Left kidney (tissue), 8 donors: ENCODE results near the gene PPP2R2C. TPM values are rescaled to one million over a fixed set of nuclear protein-coding genes. Genes with fewer than 3 reads are reported as not detected.

Source experiments
- DNase-seq: peaks from one replicate; pipeline ENCODE4 v3.0.0-alpha.2; 2013
- long read RNA-seq, 8 donors: transcript quantifications; one replicate each; lab custom pipeline, GENCODE V29; 2026
- polyA plus RNA-seq: library from polyadenylated mRNA; unstranded; fragments of 120-200 nt; gene quantifications from one replicate; pipeline ENCODE4 v1.2.1, GENCODE V29; 2013; ENCODE audit not compliant: insufficient read length

PPP2R2C gene
- polyA plus RNA-seq: 0.40 TPM
- long read RNA-seq, donor 1: 0 reads
- long read RNA-seq, donor 2: 0 reads
- long read RNA-seq, donor 3: 0 reads
- long read RNA-seq, donor 4: 0 reads
- long read RNA-seq, donor 5: 0 reads
- long read RNA-seq, donor 6: 0 reads
- long read RNA-seq, donor 7: 0 reads
- long read RNA-seq, donor 8: 0 reads

DNA sequence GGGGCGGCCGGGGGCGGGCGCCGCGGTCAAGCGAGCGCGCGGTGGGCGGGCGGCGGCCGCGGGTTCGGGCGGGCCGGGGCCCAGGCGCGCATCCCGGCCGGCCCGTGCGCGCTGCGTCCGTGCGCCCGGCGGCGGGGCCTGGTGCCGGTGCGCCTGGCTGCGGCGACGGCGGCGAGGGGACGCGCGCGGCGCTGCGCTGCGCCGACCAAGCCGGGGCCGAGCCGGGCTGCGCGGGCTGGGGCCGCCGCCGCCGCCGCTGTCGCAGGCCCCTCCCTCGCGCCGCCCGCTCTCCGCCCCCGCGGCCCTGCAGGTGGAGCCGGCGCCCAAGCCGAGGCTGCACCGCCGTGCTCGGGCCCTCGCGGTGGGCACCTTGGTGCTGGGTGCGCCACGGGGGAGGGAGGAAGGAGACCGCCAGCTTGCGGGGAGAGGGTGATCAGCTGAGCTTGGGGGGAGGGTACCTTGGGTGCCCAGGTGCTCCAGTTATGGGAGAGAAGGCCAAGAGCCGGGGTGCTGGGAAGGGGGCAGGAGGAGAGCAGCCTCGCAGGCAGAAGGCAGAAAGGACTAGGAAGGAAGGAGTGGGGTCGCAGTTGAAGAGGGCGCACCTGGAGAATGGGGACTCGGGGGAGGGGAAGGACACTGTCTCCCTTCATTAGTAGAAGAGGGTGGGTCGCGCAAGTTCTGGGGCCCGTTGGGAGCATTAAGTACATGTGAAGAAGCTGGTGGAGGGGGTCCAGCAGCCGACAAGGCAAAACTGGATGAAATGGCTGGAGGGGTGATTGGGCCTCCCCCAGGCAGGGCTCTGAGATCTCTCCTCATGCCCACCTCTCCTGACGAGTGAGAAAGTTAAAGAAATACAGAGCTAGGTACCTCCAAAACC, at the start of gene PPP2R2C:
Gene PPP2R2C, minus strand, starts transcription at position 228 of the 877 bp plus-strand sequence. CDS start 385 bp downstream, outside the sequence.
- no peak for DNase-seq

DNA sequence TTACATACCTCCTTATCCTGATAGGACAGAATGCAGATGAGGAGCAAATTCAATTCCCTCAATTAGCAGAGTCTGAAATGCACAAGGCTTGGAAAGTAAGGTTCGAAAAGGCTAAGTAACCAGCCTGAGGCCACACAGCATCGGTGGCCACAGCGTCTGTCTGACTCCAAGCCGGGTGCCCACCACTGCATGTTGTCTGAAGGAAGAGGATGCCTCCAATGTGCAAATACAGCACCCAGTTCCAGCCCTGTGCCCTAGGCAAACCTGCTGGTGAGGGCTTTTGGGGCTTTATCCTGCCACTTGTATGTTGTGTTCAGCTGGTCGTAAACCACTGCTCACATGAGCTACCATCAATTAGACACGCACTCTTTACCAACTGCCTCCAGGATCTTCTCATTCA, 48.6 kb upstream of the PPP2R2C start:
- DNase-seq: no peak

DNA sequence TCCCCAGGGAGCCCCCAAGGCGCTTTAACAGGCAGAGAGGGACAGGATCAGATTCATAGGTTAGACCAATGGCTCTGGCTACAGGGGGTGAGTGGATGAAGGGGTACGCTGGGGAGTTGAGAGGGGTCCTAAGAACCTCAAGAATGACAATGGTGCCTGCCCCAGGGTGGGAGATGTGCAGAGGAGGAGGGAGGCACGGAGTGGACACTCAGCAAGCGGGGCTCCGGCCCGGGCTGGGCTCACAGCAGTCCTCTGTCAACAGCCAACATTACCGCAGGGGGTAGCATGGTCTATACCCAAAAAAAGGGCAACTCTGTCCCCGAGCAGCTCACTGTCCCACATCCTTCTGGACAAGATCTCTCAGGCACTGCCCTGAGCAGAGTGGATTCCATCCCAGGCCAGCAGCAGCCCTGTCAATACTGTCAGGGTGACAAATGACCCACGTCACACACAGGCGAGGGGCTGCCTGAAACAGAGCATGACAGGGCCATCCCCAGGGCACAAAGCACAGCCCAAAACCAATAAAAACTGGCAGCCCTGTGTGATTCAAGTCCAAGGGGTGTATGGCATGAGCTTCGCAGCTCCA, 47.7 kb upstream of the PPP2R2C start:
- no peak for DNase-seq

DNA sequence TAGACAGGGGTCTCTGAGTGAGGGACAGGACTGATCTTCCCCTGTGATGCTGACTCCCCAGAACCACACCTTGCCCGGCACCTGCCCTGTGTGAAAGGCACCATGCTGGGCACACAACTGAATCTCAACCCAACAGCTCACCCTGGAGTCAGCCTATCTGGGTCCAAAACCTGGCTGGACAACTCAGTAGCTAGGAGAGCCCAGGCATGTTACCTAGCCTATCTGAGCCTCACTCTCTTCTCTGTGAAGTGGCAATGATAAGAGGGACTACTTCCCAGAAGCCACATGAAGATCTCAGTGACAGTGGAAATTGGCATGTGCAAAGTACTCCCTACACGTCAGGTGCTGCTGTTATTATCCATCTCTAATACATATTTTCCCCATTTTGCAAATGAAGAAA, 44.8 kb upstream of the PPP2R2C start:
- no peak for DNase-seq

DNA sequence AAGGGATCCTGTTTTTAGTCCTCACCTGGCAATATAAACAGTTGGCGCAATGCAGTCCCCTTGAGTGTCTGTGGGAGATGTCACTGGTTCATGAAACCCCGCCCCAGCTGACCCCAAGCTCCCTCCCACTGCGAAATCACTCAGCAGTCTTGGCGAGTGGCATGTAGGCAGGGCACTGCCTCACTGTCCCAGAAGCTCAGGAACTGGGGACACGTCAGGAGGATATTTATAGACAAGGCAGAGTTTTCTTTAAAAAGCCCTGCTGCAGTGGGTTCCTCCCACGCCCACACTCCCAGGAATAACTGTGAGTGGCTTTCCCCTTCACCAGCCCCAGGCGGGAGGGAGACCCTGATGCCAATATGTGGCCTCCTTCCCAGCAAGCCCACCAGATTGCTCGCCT, 44.3 kb upstream of the PPP2R2C start:
- no peak for DNase-seq

DNA sequence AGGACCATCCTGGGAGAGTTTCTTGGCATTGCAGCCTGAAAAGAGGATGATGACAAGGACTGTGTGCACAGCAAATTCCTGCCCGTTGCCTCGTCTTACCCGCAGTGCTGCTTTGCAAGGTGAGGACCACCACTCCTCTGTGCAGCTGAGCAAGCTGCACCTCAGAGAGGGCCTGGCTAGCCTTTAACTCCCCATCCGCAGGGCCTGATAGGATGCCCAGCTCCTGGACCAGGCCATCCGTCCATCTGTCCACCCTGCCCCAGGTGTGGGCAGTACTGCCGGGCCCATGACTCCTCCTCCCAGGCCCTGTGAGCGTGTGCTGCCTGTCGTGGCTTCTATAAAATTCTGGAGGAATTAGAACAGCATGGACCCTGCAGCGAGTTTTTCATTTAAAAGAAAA, 43.9 kb upstream of the PPP2R2C start:
- DNase-seq: no peak

DNA sequence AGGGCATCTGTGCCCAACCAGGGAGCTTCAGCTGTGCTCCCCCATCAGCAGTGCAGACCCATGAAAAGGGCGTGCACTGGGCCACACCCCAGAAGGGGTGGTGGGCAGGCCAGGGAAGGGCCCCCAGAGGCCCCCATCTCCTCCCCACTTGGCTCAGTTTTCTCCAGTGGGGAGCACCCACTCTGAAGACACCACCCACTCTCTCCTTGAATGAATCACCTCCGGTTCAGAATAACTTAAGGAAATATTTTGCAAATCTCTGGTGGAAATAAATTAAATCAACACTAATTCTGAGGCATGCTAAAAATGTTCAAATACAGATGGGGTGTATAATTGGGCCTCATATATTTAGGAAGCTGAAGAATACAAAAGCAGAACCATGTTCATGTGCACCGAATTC, 41.3 kb upstream of the PPP2R2C start:
- no peak for DNase-seq

DNA sequence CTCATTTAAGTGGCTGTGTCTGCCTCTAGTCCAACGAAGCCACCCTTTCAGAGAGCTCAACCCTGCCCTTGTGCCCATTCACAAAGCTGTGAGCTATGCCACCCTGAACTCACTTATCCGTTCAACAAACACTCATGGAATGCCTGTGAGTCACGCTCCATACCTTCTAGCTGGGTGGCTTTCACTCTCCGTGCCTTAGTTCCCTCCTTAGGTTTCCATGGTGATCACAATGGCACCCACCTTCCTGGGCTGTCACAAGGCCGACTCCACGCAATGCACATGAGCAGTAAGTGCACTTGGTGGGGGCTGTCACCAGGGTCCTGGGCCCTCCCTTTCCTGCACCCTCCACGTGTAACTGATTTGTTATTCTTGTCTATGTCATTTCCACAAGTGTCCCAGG, 37.2 kb upstream of the PPP2R2C start:
- no peak for DNase-seq

DNA sequence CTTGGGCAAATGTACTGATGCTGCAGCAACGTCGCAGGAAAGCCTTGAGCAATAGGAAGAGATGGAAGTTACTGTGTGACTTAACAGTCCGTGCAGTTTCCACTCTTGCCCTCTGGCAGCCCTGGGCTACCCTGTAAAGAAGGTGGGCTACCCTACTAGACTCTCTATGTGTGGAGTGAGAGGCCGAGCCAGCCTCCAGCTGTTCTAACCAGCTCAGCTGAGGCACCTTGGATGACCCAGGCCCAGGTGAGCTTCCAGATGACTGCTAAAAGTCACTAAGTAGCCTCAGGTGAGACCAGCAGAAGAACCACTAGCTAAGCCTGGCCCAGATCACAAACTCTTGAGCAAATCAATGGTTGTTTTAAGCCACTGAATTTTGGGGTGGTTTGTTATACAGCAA, 34.9 kb upstream of the PPP2R2C start:
- no peak for DNase-seq

DNA sequence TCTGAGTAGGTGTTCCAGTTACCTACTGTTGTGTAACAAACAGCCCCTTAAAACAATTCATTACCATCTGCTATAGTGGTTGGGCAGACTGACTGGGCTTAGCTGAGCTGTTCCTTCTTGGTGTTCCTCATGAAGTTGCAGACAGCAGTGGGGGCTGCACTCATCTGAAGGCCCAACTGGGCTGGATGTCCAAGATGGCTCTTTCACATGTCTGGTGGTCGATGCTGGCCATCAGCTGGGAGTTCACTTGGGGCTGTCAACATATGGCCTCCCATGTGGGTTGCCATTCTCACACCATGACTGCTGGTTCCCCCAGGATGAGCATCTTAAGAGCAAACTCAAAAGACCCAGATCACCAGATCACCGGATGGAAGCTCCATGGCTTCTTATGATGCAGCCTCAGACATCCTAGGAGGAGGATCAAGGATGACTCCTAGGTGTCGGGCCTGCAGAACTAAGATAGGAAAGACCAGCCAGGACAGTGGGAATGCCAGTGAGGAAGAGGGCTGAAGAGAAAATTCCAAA, 34.3 kb upstream of the PPP2R2C start:
- no peak for DNase-seq

DNA sequence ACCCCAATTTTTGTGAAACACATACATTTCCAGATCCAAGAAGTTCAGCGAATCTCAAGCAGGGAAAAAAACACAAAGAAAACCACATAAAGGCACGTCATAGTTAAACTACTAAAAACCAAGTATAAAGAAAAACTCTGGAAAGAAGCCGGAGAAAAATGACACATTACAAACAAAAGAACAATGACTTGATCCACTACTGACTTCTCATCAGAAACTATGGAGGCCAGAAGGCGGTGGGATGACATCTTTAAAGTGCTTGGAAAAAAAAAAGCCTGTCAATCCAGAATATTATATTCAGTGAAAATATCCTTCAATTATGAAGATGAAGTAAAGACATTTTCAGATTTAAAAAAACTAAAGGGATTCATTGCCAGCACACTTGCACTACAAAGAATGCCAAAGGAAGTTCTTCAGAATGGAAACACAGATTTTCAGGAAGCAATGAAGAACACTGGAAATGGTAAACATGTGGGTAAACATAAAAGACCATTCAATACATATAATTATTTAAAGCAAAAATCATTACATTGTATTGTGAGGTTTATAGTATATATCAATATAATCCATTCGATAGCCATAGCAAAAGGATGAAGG, 32.6 kb upstream of the PPP2R2C start:
- DNase-seq: no peak

DNA sequence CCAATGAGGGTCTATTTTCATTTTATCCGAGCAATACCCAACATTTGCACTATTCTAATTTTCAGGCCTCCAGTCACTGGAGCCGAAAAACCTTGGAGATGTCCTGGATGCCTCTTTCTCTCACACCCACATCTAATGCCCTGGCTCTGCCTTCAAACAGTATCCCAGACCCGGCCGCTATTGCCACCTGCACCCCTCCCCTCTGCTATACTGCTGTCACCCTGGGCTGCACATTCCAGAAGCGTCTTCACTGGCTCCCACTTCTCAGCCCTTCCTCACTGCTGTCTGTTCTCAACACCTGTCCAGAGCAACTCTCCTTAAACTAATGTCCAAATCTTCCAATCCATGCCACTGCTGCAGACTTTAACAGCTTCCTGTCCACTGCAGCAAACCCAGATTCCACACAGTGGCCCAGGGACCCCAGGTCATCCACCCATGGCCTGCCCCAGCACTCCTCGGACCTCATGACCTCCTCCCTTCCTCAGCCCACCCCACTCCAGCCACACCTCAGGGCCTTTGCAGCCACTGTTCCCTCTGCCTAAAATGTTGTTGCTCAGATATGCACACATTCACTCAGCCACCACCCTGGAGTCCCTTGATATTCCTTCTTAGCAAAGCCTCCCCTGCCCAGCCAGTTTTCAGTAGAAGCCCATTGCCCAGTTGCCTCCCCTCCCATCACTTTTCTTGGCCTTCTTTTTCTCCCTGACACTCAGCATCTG, 30.5 kb upstream of the PPP2R2C start:
- no peak for DNase-seq

DNA sequence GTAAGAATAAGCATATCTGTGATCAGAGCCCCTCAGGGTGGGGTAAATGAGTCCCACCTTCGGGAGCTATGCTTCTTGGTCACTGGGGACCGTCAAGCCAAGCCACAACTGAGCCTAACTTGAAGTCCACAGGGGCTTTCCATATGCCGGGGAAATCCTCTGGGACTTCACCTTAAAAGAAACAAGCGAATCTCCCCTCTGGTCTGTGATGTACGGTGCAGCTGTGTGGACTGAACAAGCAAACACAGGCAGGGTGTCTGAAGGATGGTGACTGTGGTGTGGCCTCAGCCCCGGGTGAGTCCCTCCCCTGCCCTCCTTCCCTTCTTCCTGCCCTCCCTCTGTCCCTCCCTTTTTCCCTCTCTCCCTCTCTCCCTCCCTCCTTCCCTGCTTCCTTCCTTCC, 29.7 kb upstream of the PPP2R2C start:
- no peak for DNase-seq

DNA sequence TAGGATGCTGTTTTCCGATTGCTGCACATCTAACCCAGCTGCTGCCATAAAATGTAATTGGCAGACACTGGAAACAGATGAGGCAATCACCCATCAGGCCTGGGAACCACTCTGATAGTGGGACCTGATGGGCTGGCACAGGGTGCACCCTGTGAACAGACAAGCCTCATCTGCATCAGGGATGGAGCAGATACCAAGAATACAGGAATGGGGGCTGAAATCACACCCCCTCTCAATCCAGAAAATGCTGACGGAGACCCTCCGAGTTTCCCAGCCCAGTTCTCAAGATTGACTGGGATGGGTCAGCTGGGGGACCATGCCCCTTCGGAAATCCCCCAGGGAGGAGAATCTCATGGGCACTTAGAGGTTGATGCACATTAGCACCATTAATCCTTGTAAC, 28.8 kb upstream of the PPP2R2C start:
- no peak for DNase-seq

DNA sequence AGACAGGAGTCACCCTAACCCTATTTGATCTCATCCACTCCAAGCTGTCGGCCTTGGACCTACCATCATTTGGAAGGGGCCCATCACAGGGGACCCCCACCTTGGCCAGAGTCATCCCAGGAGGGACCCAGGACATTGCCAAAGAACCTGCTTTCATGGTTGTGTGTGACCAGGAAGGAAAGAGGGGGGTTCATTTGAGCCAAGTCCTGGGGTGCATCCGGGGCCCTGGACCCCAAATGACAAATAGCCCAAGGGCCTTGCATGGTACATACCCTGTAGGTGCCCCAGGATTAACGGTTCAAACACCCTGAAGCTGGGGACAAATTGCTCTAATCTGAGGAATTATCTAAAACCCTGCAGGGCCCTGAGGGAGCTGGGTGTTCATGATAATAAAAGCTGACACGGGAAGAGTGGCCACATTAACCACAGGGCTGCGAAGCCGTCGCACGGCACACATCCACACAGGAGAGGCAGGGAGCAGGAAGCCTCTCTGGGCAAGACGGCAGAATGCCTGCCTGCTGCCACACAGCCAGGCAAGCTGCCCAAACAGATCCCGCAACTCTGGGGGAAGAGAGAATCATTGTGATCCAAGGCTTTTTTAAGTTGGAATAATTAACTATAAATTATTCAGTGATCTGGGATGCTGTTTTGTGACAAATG, 28.2 kb upstream of the PPP2R2C start:
- DNase-seq: no peak

DNA sequence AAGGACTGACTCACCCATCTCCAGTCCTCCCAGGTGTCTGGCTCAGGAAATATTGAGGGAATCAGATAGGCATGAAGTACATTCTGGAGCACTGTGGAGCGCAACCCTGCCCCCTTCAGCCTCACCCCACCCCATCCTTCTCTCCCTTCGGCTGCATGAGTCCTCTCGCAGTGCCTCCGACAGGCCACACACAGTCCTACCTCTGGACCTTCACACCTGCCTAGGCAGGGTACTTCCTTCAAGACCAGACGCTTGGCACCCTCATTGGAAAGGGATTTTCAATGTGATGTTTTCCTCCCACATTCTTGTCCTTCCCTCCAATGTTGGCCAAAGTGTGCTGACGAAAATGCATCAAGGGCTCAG, 26.8 kb upstream of the PPP2R2C start:
- no peak for DNase-seq

DNA sequence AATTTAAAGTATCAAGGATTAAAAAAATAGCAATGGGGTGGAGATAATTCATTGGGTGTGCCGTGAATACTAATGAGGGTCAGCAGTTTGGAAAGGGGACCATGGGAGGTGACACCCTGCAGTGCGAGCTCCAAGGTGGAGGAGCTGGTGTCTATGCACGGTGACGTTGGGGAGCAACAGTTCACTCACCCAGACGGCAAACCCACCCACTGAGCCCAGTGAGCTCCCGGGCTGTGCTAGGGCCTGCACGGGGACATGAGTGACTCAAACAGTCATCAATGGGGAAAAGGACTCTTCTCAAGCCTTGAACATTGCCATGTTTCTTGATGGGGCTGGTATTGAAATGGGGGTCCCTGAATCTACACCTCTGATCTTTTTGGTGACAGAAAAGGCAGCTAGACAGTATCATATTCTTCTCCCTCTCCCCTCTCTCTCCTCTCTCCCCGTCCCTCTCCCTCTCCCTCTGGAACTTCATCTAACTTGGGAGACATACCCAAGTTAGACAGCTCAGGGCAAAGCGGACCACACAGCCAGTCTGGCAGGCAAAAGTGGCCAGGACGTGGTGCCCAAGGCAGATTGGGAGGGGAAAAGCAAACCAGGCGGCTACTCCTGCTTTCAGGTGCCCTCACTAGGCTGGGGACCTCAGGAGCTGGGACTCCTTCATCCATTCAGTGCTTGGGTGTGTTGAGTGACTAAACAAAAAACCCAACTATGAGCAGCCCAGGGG, 26.3 kb upstream of the PPP2R2C start:
- no peak for DNase-seq

DNA sequence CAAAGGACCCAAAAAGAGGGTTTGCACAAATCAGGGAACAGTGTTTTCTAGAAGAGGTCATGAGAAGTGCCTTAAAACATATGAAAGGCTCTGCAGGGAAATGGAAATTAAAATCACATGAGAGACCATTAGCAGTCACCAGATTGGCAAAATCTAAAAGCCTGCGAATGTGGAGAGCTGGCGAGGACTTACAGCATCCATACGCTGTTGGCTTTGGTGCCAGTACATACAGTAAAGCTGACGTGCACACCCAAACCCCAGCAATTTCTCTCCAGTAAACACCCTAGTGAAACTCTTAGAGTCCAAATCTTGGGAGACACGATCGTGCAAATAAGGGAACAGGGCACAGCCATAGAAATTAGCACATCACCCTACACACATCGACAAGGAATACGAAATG, 25.4 kb upstream of the PPP2R2C start:
- no peak for DNase-seq

DNA sequence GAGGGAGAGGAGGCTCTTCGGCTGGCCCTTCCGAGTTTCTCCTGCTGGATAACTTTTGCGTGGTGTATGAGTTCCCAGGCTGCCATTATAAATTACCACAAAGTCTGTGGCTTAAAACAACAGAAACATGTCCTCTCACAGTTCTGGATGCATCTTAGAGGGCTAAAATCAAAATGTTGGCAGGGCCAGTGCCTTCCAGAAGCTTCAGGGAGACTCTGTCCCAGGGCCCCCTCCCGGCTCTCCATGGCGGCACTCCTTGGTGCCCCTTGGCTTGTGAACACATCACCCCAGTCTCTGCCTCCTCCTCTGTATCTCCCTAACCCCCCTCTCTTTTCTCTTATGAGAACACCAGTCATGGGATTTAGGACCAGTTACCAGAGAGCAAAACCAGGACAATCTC, 23.3 kb upstream of the PPP2R2C start:
- DNase-seq: no peak

DNA sequence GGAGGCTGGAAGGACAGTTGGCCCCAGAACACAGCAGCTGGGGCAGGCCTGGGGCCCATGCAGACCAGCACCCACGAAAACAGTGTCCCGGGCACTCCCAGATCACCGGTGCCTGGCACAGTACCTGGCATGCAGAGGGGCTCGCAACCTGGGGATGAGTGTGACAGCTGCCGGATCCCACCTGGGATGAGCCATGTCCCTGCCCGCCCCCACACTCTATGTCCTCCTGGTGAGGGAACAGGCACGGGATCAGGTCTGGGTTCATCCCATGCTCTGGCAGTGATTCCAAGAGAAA, 22.8 kb upstream of the PPP2R2C start:
- no peak for DNase-seq
